Effector CD4-positive, alpha-beta T cell (primary cell): ENCODE data around the gene SUN1.

Experiments
- DNase-seq: peaks from one replicate; pipeline ENCODE4 v3.0.0-alpha.2; 2020

SUN1 gene

GRCh38 chr7:879093-879492 lies 46.8 kb downstream of the SUN1 start:
- DNase-seq, result no peak

- DNase-seq, result no peak
These were observed 47.4 kb downstream of the SUN1 start for GRCh38 chr7:879706-880105.

- DNase-seq, result no peak
These were observed 48.2 kb downstream of the SUN1 start for GRCh38 chr7:880450-880849.

DNA sequence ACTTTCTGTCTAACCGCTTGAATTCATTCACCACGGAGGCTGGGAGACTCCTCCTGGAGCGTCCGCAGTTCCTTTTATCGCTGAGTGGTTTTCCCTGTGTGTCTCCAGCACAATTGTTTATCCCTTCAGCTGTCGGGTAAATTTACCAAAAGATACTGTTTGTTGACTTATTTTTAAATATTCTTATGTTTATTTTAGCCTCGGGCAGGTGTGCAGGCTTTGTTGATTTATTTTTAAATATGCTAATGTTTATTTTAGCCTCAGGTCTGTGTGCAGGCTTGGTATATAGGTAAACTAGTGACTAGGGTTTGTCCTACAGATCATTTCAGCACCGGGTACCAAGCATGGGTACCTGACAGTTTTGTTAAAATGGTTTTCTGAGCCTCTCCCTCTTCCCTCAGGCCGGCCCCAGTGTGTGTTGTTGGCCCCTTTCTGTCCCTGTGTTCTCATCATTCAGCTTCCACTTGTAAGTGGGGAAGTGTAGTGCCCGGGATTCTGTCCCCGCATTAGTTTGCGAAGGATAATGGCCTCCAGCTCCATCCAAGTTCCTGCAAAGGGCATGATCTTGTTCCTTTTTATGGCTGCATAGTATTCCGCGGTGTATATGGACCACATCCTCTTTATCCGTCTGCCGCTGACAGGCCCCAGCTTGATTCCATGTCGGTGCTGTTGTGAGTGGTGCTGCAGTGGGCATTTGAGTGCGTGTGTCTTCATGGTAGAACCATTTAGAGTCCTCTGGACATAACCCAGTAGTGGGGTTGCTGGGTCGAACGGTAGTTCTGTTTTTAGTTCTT lies 49.4 kb downstream of the SUN1 start:
- DNase-seq, result no peak

DNA sequence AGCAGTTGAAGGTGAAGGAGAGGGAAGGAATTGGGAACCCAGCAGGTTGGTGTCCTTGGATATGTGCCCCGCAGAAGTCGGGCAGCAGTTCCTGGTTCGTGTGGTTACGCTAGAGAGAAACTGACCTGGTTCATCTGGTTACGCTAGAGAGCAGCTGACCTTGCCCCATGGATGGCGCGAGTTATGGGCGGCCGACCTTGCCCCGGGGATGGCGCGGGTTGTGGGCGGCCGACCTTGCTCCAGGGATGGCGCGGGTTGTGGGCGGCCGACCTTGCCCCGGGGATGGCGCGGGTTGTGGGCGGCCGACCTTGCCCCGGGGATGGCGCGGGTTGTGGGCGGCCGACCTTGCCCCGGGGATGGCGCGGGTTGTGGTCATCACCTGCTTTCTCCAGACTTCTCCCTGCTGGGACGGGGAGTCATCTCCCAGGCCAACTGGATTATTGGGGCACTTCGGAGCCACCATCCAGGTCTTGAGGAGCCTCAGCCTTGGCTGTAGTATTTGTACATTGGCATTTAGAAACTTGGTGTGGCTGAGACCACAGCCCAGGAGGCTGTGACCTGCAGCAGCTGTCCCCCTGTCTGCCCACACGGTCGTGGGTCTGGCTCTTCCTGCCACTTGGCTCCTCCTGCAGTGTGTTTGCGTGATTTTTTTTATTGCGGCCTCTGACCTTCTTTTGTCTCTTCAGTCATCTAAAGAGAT lies 50.2 kb downstream of the SUN1 start:
- DNase-seq, result no peak

GRCh38 chr7:883055-884021 lies 51.1 kb downstream of the SUN1 start:
- no peak for DNase-seq

DNA sequence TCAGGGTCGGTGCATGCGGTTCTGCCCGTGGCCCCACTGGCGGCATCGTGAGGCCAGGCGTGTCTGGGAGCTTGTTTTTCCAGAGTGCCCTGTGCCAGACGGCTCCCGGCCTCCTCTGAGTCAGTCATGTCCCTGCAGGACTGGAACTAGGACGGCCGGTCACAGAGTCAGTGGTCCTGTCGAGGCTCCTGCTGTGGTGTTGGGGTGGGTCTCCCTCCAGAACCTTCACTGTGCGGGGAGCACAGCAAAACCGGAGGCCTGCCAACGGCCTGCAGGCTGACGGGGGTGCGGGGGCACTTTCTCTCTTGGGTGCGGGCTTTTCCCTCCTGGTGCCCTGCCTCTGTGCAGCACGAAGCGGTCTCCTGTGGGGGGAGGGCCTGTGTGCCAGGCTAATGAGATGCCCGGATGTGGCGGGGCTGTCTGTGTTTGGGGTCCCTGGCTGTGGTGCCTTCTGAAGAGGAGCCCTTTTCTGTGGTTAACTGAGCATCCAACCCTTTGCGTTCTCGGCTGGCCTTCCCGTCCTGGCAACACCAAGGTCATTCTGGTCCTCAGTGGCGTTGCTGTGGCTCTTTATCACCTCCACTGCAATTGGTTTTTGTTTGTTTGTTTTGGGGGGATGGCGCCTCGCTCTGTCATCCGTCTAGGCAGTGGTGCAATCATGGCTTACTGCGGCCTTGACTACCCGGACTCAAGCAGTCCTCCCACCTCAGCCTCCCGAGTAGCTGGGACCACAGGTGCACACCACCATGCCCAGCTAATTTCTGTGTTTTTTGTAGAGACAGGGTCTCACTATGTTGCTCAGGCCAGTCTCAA lies 52.1 kb downstream of the SUN1 start:
- no peak for DNase-seq

DNA sequence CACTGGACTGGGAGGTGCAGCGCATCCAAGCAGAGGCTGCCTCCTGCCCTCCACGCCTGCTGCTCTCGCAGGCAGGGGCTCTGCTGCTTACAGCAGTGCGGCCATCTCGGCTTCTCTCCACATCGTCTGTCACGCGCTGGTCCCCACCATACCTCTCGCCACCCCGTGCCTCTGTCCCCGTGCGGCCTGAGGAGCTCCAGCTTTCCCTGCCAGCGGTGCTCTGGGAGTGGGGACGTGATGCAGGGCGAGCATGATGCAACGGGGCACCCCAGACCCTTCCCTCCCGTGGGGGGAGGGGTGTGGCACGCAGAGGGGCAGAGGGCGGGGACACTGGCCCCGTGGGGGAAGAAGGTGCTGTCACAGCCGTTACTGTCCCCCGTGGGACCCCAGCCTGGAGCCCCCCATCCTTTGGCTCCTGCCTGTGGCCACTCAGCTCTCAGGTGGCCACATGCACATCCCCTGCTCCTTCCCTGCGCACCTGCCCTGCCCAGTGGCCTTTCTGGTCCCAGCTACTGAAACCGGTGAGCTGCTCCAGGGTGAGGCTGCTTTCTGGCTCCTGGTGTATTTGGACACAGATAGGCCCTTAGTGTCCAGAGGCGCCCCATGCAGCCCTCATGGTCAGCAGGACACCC lies 53.1 kb downstream of the SUN1 start:
- no peak for DNase-seq

DNA sequence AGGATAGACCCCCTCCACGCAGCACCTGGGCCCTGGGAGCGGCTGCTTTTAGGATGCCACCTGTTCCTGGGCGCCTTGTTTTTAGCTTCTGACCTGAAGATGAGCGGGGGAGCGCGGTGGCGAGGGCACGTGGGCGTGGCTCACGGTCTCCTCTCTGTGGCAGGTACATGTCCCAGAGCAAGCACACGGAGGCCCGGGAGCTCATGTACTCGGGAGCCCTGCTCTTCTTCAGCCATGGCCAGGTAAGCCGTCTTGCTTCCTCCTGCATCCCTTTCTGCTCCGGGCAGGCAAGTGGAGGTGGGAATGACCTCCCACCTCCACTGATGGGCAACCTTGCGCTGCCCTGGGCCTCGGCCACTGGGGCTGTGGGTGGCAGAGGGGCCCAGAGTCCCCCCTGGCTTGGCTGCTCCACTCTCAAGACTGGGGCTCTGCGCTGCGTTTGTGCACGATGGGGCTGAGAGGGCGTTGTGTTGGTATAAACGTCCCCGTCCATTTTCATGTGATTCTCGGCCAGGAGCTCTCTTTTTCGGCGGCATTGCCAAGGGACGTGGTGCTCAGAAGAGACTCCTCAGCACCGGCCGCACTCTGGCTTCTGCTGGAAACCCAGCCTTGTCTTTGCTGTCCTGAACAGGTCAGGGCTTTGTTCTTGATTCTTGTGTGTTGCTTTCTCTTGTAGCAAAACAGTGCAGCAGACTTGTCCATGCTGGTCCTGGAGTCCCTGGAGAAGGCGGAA lies 53.8 kb downstream of the SUN1 start:
- no peak for DNase-seq

DNA sequence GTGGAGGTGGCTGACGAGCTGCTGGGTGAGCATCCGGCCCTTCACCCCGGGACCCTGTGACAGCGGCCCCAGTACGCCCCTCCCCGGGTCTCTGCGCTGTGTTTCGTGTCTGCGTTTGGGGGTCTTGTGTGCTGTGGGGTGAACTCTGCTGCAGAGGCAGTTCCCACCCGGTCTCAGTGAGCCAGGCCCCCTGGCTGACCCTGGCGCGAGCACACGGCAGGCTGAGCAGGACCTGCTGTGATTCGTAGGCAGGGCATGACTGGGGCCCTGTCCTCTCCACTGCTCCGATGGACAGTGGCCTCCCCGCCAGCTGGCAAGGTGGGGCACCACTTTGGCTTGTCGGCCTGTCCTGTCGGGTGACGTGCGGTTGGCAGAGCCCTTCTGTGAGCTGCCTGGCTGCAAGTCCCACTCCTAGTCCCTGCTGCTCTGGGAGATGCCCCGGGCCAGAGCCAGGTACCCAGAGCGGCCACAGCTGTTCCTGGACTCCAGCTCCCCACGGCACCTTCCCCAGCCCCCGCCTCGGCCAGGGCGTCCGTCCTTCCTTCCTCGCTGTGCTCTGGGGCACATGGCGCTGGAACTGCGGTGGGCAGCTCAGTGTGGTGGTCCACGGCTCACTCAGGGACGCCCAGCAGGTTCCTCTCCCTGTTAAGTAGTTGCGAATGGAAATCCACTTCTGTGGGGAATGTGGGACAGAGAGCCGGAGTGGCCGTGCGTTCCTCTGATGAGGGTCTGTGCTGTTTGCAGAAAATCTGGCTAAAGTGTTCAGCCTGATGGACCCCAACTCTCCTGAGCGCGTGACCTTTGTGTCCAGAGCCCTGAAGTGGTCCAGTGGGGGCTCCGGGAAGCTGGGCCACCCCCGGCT lies 54.6 kb downstream of the SUN1 start:
- DNase-seq, result no peak

DNA sequence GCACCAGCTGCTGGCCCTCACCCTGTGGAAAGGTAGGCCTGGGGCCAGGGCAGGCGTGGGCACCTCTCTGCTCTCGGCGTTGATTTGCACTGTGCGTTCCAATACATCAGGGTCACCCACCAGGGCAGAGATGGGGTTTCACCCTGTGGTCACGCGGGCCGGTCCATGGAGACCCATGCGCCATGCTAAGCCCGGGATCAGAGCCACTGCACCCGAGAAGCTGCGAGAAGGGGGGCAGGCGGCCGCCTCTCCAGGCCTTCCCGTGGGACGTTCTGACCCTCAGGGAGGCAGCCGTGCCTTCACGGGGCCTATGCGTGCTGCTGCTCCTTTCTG lies 55.2 kb downstream of the SUN1 start:
- no peak for DNase-seq

GRCh38 chr7:888081-889024 lies 56.1 kb downstream of the SUN1 start:
- no peak for DNase-seq

DNA sequence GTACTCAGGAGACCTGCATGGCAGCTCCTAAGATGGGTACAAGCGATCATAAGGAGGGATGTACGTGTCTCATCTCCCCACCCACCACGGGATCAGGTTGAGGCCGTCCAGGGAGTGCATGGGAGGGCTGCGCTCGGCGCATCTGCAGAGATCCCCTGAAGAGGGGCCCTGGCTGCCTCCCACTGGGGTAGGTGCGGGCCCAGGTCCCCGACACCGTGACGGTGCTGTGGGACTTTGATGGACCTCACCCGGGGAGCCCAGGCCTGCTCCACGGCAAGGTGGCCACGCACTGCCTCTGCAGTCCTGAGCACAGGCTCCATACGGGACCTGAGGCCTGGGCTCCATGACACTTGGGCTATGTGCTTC lies 56.7 kb downstream of the SUN1 start:
- no peak for DNase-seq

DNA sequence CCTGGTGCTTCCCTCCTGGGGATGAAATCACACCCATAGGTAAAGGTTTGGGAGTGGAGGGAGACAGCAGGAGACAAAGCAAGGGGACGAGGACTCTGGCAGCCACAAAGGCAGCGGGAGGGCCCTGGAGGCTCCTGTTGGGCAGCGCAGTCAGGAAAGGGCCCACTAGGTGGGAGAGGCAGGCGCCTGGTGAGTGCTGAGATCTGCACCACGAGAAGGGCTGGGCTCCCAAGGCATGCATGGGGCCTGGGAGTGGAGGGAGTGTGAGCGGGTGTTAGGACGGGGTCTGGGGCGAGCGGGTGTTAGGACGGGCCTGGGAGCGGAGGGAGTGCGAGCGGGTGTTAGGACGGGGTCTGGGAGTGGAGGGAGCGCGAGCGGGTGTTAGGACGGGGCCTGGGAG lies 57.1 kb downstream of the SUN1 start:
- DNase-seq, result no peak

GRCh38 chr7:890868-891267 lies 58.6 kb downstream of the SUN1 start:
- DNase-seq, result no peak

DNA sequence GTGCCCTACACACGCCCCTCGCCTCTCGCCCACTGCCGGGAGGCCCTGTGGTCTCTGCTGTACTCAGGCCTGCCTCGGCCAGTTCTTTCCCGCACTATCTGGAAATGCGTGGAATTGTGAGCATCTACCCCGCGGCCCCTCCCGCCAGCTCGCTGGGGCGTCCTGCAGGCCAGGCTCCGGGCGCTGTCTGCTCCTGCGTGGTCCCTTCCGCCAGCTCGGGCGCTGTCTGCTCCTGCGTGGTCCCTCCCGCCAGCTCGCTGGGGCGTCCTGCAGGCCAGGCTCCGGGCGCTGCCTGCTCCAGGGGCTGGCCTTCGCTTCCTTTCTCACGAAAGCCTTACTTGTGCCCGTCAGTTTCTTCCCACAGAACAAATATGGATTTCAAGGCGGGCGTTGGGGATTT lies 59.0 kb downstream of the SUN1 start:
- DNase-seq, result no peak

DNA sequence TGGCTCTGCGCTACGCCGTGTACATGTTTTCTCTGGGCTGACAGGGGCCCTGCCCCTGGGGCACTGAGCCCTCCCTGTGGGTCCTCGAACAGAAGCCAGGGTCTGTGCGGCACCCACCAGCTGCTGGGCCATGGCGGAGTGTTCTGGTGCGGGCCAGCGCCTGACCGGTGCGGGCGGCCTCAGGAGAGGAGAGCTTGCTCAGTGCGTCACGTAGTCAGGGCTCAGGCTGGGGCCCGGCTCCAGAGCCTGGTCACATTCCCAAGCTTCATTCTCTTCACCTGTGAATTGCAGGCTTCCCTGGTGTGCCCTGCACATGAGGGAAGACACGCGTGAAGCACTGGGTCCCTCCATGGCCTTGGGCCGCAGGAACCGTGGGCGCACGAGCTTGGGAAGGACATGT lies 59.5 kb downstream of the SUN1 start:
- no peak for DNase-seq

DNA sequence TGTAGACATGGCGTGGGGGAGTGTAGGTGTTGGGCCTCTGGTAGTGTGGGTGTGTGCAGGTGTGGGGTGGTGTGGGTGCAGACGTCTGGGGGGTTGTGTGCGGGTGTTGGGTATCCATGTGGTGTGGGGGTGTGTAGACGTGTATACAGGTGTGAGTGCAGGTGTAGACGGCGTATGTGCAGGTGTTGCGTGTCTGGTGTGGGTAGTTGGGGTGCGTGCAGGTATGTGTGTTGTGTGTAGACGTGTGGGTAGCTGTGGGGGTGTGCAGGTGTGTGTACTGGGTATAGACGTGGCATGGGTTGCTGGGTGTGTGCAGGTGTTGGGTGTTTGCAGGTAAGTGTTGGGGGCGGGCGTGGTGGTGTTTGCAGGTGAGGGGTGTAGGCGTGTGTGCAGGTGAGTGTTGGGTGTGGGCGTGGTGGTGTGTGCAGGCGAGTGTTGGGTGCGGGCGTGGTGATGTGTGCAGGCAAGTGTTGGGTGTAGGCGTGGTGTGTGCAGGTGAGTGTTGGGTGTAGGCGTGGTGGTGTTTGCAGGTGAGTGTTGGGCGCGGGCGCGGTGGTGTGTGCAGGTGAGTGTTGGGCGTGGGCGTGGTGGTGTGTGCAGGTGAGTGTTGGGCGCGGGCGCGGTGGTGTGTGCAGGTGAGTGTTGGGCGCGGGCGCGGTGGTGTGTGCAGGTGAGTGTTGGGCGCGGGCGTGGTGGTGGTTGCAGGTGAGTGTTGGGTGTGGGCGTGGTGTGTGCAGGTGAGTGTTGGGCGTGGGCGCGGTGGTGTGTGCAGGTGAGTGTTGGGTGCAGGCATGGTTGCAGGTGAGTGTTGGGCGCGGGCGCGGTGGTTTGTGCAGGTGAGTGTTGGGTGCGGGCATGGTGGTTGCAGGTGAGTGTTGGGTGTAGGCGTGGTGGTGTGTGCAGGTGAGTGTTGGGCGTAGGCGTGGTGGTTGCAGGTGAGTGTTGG lies 60.6 kb downstream of the SUN1 start:
- DNase-seq, result no peak
